GM18508 (cell line): ENCODE measurements around the gene TPRKB.
"Not testable (repeated sequence)": the region's sequence is repeated elsewhere in the genome, so short reads cannot be mapped to it uniquely, and the experiment has no call there.

Source experiments
- ATAC-seq: cut with Tn5 transposase; IDR thresholded peaks from one replicate; pipeline ENCODE4 v1.9.1; 2021; ENCODE audit warnings: moderate number of reproducible peaks; ENCODE audit not compliant: insufficient read depth, unreplicated experiment

TPRKB gene

GRCh38 chr2:73702852-73703493 is 34.2 kb downstream of the TPRKB start:
- ATAC-seq, result not testable (repeated sequence)

GRCh38 chr2:73701968-73702665 is 35.0 kb downstream of the TPRKB start:
- no peak for ATAC-seq

- ATAC-seq, result not testable (repeated sequence)
Observed at GRCh38 chr2:73701448-73701765, 35.7 kb downstream of the TPRKB start.

GRCh38 chr2:73700661-73701447 is 36.3 kb downstream of the TPRKB start:
- ATAC-seq, result no peak

GRCh38 chr2:73700131-73700611 is 37.0 kb downstream of the TPRKB start:
- ATAC-seq, result no peak

GRCh38 chr2:73699437-73699836 is 37.7 kb downstream of the TPRKB start:
- no peak for ATAC-seq

GRCh38 chr2:73698101-73698500 is 39.0 kb downstream of the TPRKB start:
- ATAC-seq, result no peak

GRCh38 chr2:73697606-73698005 is 39.5 kb downstream of the TPRKB start:
- ATAC-seq, result no peak

- not testable (repeated sequence) for ATAC-seq
Observed at GRCh38 chr2:73696985-73697384, 40.2 kb downstream of the TPRKB start.

- not testable (repeated sequence) for ATAC-seq
Observed at GRCh38 chr2:73696521-73696920, 40.6 kb downstream of the TPRKB start.

GRCh38 chr2:73690372-73691088 is 46.6 kb downstream of the TPRKB start:
- not testable (repeated sequence) for ATAC-seq

- not testable (repeated sequence) for ATAC-seq
Observed at GRCh38 chr2:73688494-73688893, 48.7 kb downstream of the TPRKB start.

- ATAC-seq, result no peak
Observed at GRCh38 chr2:73685764-73686438, 51.2 kb downstream of the TPRKB start.

GRCh38 chr2:73684905-73685304 is 52.2 kb downstream of the TPRKB start:
- not testable (repeated sequence) for ATAC-seq

GRCh38 chr2:73684325-73684724 is 52.8 kb downstream of the TPRKB start:
- ATAC-seq, result not testable (repeated sequence)

GRCh38 chr2:73679951-73680571 is 57.1 kb downstream of the TPRKB start:
- not testable (repeated sequence) for ATAC-seq
